Measurements from ENCODE around the gene IQCK.

The IQCK gene

DNA sequence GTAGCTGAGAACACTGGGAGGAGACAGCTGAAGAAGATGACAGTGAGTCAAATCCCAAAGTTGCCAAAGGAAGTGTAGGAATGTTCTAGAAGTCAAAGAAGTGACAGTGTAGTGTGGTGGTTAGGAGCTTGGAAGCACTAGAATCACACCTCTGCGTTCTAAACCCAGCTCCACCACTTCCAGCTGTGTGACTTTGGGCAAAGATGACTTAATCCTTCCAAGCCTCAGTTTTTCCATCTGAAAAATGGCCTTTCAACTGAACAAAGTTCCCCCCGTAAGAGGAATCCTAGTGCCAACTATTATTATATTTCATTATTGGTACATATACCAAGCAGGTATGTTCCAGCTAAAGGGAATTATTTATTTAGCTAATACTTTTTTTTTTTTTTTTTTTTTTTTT, 56.0 kb downstream of the IQCK start:
- Histone ChIP-seq H3K9me3 (ENCODE audit: severe bottlenecking) (no peaks in the 10 kb centered on the region), H3K4me3 (ENCODE audit: severe bottlenecking) (no peak overlapping the region), H3K36me3 (ENCODE audit: low read depth) (no peaks in the 10 kb centered on the region), H3K27ac (ENCODE audit: poor library complexity, severe bottlenecking) (no peak overlapping the region), H3K4me1 (ENCODE audit: insufficient read depth, poor library complexity, severe bottlenecking) (no peaks in the 10 kb centered on the region), H3K27me3 (ENCODE audit: insufficient read depth, poor library complexity, severe bottlenecking) (no peaks in the 10 kb centered on the region)
- no peak for DNase-seq (ENCODE audit: low spot score)
- no peak for ATAC-seq (ENCODE audit: low read depth)
- TF ChIP-seq, protein P1, sequence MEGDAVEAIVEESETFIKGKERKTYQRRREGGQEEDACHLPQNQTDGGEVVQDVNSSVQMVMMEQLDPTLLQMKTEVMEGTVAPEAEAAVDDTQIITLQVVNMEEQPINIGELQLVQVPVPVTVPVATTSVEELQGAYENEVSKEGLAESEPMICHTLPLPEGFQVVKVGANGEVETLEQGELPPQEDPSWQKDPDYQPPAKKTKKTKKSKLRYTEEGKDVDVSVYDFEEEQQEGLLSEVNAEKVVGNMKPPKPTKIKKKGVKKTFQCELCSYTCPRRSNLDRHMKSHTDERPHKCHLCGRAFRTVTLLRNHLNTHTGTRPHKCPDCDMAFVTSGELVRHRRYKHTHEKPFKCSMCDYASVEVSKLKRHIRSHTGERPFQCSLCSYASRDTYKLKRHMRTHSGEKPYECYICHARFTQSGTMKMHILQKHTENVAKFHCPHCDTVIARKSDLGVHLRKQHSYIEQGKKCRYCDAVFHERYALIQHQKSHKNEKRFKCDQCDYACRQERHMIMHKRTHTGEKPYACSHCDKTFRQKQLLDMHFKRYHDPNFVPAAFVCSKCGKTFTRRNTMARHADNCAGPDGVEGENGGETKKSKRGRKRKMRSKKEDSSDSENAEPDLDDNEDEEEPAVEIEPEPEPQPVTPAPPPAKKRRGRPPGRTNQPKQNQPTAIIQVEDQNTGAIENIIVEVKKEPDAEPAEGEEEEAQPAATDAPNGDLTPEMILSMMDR (IDR thresholded peaks at IDR 0.05; ENCODE audit: poor library complexity, severe bottlenecking): no peak

DNA sequence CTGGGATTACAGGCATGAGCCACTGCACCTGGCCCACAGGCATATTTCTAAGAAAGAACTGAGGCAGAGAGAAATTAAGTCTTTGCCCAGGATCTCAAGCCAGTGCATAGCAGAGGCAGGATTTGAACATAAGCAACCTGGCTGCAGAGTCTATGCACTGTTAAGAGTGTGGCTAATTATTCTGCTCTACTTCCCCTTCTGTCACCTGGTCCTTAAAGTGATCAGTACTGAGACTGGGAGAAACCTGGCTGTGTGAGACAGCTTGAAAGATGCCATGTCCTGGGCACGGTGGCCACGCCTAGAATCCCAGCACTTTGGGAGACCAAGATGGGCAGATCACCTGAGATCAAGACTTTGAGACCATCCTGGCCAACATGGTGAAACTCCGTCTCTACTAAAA, 58.1 kb downstream of the IQCK start:
- TF ChIP-seq, protein P1 (IDR thresholded peaks at IDR 0.05; ENCODE audit: poor library complexity, severe bottlenecking): no peak
- Histone ChIP-seq H3K4me3 (ENCODE audit: severe bottlenecking) (no peak overlapping the region), H3K27me3 (ENCODE audit: insufficient read depth, poor library complexity, severe bottlenecking) (no peaks in the 10 kb centered on the region), H3K9me3 (ENCODE audit: severe bottlenecking) (no peaks in the 10 kb centered on the region), H3K4me1 (ENCODE audit: insufficient read depth, poor library complexity, severe bottlenecking) (no peaks in the 10 kb centered on the region), H3K27ac (ENCODE audit: poor library complexity, severe bottlenecking) (no peak overlapping the region), H3K36me3 (ENCODE audit: low read depth) (no peaks in the 10 kb centered on the region)
- no peak for DNase-seq (ENCODE audit: low spot score)
- ATAC-seq (ENCODE audit: low read depth): no peak

DNA sequence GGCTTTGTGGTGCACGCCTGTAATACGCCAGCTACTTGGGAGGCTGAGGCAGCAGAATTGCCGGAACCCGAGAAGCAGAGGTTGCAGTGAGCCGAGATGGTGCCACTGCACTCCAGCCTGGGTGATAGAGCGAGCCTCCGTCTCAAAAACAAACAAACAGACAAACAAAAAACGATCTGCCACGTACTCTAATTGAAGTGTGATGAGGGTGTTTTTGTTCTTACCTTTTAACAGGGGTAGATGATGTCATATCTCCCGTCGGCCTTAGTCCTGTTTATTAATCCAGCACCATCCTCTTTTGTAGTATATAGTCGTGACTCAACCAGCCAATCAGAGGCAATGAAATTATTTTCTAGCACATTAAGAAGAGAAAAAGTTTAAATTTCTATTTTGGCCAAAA, 58.5 kb downstream of the IQCK start:
- ATAC-seq (ENCODE audit: low read depth) (no peak), DNase-seq (ENCODE audit: low spot score) (no peak)
- no peak overlapping the region for H3K27ac ChIP-seq (ENCODE audit: poor library complexity, severe bottlenecking)
- H3K9me3 ChIP-seq (ENCODE audit: severe bottlenecking): no peaks in the 10 kb centered on the region
- no peaks in the 10 kb centered on the region for H3K27me3 ChIP-seq (ENCODE audit: insufficient read depth, poor library complexity, severe bottlenecking)
- no peaks in the 10 kb centered on the region for H3K4me1 ChIP-seq (ENCODE audit: insufficient read depth, poor library complexity, severe bottlenecking)
- no peak overlapping the region for H3K4me3 ChIP-seq (ENCODE audit: severe bottlenecking)
- TF ChIP-seq, protein P1 (IDR thresholded peaks at IDR 0.05; ENCODE audit: poor library complexity, severe bottlenecking): no peak
- no peaks in the 10 kb centered on the region for H3K36me3 ChIP-seq (ENCODE audit: low read depth)

DNA sequence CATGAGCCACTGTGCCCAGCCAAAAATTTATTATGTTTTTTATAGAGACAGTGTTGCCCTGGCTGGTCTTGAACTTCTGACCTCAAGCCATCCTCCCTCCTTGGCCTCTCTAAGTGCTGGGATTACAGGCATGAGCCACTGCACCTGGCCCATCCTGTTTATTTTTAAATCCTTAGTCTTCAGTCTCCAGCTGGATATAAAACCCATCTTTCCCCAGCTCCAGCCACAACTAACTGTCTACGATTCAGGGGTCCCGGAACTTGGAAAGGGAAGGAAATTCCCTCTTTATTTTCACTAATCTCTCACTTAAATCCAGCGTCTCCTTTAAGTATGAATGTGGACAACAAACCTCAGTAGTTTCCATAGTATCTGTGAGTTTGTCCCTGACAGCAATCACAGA, 62.2 kb downstream of the IQCK start:
- Histone ChIP-seq H3K36me3 (ENCODE audit: low read depth) (no peaks in the 10 kb centered on the region), H3K9me3 (ENCODE audit: severe bottlenecking) (no peaks in the 10 kb centered on the region), H3K4me3 (ENCODE audit: severe bottlenecking) (no peak overlapping the region), H3K4me1 (ENCODE audit: insufficient read depth, poor library complexity, severe bottlenecking) (no peaks in the 10 kb centered on the region), H3K27me3 (ENCODE audit: insufficient read depth, poor library complexity, severe bottlenecking) (no peaks in the 10 kb centered on the region), H3K27ac (ENCODE audit: poor library complexity, severe bottlenecking) (no peak overlapping the region)
- DNase-seq (ENCODE audit: low spot score) (no peak), ATAC-seq (ENCODE audit: low read depth) (no peak)
- TF ChIP-seq, protein P1 (IDR thresholded peaks at IDR 0.05; ENCODE audit: poor library complexity, severe bottlenecking): no peak

DNA sequence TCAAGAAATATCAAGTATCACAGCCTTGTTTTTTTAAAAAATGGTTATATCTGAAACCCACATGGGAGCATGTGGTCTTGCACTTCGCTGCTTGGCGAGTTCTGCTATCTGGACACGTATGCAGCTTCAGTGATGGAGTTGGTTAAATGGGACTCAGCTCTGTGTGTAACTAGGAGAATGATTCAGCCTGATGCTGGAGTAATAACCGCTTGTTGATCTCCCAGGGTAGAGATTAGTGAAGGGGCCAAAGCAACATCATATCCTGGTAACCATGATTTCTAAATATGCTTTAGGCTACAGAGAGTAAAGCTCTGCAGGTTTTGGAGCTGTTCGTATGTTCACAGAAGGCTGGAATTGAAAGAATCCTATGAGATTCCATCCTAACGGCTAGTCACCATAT, 63.2 kb downstream of the IQCK start:
- Histone ChIP-seq H3K27ac (ENCODE audit: poor library complexity, severe bottlenecking) (no peak overlapping the region), H3K36me3 (ENCODE audit: low read depth) (no peaks in the 10 kb centered on the region), H3K4me1 (ENCODE audit: insufficient read depth, poor library complexity, severe bottlenecking) (no peaks in the 10 kb centered on the region), H3K27me3 (ENCODE audit: insufficient read depth, poor library complexity, severe bottlenecking) (no peaks in the 10 kb centered on the region), H3K9me3 (ENCODE audit: severe bottlenecking) (no peaks in the 10 kb centered on the region), H3K4me3 (ENCODE audit: severe bottlenecking) (no peak overlapping the region)
- TF ChIP-seq, protein P1 (IDR thresholded peaks at IDR 0.05; ENCODE audit: poor library complexity, severe bottlenecking): no peak
- no peak for ATAC-seq (ENCODE audit: low read depth)
- no peak for DNase-seq (ENCODE audit: low spot score)

Data from RWPE2 (cell line).